ENCODE data around the gene DNAJC1.

DNAJC1 gene

DNA sequence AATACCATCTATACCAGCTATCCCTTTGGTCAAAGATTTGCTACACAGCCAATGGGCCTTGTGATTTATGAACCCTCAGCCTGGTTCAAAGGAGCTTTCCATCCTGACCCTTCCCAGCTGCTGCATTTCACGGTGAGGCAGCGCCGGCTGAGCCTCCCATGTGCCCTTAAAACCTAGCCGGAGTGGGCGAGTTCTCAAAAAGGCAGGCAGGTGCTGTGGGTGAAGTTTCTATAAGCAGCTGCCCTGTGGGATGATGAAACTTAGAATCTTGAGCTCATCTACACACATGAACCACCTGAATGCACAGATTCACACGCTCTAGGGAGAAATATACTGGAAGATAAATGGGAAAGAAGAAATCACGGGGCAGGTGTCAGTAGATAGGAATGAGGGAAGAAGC, 244.8 kb downstream of the DNAJC1 start:
- no peak for DNase-seq (ENCODE audit: low read depth)

- DNase-seq (ENCODE audit: low read depth) = no peak
These were observed 245.3 kb downstream of the DNAJC1 start for GRCh38 chr10:21758239-21758638.

DNA sequence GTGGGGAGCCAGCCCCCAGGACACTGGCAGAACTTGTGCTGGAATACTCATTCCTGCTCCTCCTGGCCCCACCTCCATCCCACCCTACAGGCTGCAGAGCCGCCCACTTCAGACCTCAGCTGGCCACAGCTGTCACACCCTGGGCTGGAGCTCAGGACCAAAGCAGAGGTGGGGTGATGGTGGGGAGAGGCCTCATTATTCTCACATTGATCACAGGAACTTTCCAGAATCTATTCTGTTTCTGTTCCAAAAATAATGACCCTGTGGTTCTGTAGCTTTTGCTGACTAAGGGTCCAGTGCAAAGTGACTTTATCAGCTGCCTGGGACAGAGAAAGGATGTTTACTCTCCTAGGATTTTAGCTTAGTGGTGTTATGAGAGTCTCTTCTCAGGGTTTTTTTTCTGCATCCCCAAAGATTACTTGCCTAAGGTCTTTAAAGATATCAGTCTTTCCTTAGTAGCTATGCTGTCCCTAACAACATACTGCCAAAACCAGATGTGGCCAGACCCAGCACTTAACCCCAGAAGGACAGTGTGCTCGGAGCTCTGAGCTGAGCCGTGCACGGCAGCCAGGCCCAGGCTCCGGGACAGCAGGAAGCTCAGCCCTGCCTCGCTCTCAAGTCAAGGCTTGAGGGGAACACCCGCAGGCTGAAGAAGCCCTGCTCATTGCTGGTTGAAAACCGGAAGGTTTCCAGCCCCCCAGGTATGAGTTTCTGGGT, 246.2 kb downstream of the DNAJC1 start:
- no peak for DNase-seq (ENCODE audit: low read depth)

- no peak for DNase-seq (ENCODE audit: low read depth)
These were observed 246.8 kb downstream of the DNAJC1 start for GRCh38 chr10:21756707-21757106.

DNA sequence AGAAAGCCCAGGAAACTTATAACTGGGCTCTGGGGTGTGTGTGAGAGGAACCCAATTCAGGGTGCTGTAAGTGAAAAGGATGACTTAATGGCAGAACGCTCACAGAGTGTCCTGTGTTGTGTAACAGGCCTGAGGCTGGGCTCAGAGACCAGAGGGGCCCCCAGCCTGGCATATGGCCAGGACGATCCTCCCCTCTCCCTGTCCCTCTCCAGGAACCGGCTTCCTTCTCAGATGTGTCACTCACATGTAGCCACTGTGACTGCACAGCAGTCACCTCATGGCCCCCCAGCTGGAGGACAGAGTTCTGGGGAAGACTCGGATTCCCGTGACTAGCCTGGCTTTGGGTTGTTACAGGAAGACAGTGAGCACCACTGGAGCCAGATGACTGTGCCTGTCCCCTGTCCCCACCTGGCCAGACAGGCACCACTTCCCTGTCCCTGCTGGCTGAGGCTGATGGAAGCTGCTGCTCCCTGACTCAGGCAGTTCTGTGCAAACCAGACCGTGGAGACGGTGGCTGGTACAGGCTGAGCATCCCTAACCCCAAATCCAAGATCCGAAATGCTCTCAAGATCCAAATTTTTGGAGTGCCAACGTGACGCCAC, 249.0 kb downstream of the DNAJC1 start:
- no peak for DNase-seq (ENCODE audit: low read depth)

GRCh38 chr10:21753497-21754270, 249.8 kb downstream of the DNAJC1 start:
- no peak for DNase-seq (ENCODE audit: low read depth)

DNA sequence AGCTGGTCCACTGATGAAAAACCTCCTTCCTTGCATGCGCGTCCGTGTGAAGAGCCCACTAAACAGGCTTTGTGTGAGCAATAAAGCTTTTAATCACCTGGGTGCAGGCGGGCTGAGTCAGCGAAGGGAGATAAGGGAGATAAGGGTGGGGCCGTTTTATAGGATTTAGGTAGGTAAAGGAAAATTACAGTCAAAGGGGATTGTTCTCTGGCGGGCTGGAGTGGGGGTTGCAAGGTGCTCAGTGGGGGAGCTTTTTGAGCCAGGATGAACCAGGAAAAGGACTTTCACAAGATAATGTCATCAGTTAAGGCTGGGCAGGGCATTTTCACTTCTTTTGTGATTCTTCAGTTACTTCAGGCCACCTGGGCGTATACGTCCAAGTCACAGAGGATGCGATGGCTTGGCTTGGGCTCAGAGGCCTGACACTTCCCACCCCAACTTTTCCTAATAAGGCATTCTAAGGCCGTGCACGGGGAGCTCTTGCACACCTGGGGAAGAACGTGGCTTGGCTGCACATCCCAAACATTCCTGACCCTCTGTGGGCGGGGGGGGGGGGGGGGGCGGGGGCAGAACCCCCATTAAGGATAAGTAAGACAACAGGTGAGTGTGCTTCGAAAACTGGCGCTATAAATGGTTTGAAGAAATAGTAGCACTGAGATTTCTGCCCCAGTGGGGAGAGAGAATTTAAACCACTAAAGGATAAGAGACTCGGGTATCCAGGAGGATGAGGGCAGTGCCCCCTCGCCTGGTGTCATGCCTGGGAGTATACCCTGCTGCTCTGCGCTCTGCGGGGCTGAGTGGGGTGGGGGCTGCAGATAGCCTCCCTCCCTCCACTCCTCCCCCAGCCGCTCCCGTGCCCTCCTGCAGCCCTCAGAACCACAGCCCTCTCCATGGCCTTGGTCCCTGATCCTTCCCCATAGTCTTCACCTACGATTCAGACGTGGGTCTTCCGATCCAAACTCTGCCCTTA, 251.9 kb downstream of the DNAJC1 start:
- DNase-seq (ENCODE audit: low read depth) = no peak

- no peak for DNase-seq (ENCODE audit: low read depth)
These were observed 253.1 kb downstream of the DNAJC1 start for GRCh38 chr10:21750424-21750823.

DNA sequence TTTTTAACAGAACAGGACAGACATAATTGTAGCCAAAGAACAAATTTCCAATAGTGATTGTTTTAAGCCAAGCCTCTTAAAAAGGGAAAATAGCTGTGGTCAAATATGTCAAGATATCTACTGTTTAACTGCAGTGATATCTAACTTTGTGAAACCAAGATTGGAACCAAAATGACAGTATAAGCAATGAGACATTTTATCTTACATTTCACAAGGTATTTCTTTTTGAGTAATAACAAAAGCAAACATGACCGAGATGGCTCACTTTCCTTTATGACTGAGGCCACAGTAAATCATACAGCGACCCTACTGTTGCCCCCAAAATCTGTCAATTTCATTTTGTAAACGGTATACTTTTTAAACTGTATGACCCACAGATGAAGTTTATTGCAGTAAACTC, 253.7 kb downstream of the DNAJC1 start:
- no peak for DNase-seq (ENCODE audit: low read depth)

DNA sequence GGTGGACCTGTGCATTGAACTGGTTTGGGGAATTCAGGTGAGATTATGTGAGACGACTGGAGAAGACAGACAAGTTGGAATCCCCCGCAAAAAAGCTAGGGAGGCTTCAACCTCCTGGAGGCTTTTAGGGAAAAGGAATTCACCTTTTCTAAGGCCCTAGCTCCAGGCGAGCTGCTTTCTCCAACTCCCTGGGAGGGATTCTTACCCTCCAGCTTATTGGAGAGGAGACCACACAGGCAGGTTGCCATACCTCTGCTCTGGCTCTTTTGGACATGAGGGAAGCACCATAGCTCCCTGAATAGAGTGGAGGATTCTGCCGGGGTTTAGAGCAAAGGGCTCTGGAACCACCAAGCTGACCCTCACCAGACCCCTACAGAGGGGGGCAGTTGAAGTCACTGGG, 255.7 kb downstream of the DNAJC1 start:
- no peak for DNase-seq (ENCODE audit: low read depth)

- DNase-seq (ENCODE audit: low read depth) = no peak
These were observed 257.4 kb downstream of the DNAJC1 start for GRCh38 chr10:21746118-21746517.

DNA sequence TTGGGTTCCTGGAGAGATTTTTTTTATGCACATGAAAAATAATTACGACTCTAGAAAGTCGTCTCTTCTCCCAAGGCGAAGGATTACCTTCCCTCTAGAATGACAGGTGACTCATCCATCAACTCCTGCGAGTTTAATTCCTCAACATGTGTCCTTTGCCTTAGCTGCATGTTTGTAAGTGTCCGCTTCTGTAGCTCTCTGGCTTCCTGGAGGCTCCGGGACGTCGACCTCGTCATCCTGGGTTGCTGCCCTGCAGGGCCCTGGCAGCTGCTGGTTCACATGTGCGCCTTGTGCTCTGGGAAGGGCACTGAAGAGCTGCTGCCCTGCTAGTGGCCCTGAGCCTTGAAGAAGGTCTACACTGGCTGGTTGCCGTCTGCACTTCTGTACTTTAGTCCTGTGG, 259.3 kb downstream of the DNAJC1 start:
- no peak for DNase-seq (ENCODE audit: low read depth)

DNA sequence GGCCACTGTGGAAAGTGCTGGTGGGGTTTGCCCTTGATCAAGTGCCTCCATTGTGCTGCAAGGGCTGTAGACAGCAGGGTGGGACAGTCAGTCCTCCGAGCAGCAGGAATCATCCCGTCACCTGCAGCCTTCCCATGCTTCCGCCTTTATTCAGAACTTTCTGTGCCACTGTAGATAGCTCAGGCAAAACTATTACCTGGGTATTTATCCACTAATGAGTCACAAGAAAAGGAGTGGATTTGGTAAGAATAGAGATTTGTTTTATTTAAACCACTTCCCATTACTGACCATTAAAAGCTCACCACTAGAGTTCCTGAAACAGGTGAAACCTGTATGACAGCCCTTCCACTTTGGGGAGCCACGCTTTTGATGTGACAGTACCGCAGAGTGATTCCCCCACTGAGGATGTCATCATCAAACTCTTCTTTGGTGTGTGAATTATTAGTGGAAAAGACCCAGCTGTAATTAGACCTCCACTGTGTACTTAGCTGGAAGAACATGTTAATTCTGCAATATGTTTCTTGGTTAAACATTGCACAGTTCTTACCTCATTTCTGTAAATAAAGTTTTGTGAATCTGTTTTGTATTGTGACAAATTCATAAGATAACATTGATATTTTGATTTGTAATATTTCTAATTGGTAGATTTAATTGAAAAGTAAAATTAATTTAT, 260.7 kb downstream of the DNAJC1 start:
- DNase-seq (ENCODE audit: low read depth) = no peak

DNA sequence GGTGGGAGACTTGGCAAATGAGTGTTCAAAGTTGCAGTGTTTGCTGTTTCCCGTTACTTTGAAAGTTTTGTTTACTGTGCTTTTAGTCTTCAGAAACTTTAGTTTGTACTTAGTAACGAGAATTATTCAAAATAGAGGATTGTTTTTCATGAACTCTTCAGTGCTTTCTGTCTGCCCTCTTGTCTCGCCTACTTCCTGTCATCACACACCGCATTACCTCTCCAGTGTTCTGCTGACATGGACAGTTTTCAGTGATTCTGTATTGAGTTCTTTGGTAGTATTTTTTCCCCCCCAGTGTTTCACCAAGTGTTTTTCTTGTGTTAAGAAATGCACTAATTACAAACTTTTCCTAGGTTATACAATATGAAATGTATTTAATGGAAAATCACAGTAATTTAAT, 262.5 kb downstream of the DNAJC1 start:
- DNase-seq (ENCODE audit: low read depth) = no peak

- no peak for DNase-seq (ENCODE audit: low read depth)
These were observed 266.4 kb downstream of the DNAJC1 start for GRCh38 chr10:21737106-21737505.

- DNase-seq (ENCODE audit: low read depth) = no peak
These were observed 269.8 kb downstream of the DNAJC1 start for GRCh38 chr10:21733710-21734109.

GRCh38 chr10:21732067-21732772, 271.3 kb downstream of the DNAJC1 start:
- DNase-seq (ENCODE audit: low read depth) = no peak

- no peak for DNase-seq (ENCODE audit: low read depth)
These were observed 274.9 kb downstream of the DNAJC1 start for GRCh38 chr10:21728618-21729017.

- DNase-seq (ENCODE audit: low read depth) = no peak
These were observed 275.9 kb downstream of the DNAJC1 start for GRCh38 chr10:21727452-21728168.

DNA sequence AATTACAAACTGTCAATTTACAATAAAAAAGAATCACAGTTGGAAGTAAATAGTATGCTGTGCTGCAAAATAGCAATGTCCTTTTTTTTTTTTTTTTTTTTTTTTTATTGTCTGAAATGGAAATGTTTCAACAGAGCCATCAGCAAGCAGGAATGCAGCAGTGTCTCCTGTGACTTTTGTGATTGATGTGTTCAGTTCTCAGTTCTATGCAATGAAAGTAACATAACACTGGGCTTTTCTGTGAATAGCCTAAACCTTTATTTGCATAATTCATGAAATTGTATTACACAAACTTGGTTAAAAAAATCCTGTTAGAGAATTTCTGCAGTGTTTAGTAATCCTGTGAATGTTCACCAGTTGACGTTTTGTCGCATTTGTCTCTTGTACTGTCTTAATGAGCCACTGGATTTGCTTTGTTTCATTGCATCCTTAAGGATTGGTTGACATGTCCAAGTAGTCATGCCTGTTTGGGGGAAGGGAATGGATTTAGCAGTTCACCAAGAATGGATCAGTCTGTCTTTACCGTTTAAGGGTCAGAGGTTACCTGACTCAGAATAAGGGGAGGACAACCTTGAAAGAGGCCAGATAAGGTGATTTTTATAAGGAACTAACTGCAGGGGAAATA, 276.8 kb downstream of the DNAJC1 start:
- no peak for DNase-seq (ENCODE audit: low read depth)

All from stimulated activated CD8-positive, alpha-beta memory T cell treated with anti-CD3 and anti-CD28 coated beads, Interleukin-4, amount 100 ng/mL, for 24 hours (primary cell).